ENCODE measurements around the gene RXYLT1. TPM values are rescaled to one million over a fixed set of nuclear protein-coding genes. Genes with fewer than 3 reads are reported as not detected.

Gene RXYLT1
- polyA plus RNA-seq, 1 experiment, result 18.2 TPM

DNA sequence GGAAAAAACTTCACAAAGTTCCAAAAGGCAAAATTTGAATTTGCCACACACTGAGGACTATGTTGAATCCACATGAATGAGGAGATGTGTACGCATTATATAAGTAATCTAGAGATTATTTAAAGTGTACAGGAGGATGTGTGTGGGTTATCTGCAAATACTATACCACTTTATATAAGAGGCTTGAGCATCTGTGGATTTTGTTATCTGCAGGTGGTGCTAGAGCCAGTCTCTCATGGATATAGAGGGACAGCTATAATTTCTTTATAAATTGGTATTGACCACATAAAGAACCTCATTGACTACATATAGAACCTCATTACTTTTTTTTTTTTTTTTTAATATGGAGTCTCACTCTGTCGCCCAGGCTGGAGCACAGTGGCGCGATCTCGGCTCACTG, 32.2 kb upstream of the RXYLT1 start:
- H3K27ac ChIP-seq (ENCODE audit: low read depth, low read length), result no peak overlapping the region
- CTCF ChIA-PET, result interaction anchor here (0.7 kb wide), 1 partner anchor 268 kb away, joined by 3 read pairs; no protein-coding TSS in a partner anchor
- no peak for DNase-seq (ENCODE audit: low read depth, low spot score)
- POLR2A ChIA-PET, result no interaction called here
- TF ChIP-seq, protein P1, sequence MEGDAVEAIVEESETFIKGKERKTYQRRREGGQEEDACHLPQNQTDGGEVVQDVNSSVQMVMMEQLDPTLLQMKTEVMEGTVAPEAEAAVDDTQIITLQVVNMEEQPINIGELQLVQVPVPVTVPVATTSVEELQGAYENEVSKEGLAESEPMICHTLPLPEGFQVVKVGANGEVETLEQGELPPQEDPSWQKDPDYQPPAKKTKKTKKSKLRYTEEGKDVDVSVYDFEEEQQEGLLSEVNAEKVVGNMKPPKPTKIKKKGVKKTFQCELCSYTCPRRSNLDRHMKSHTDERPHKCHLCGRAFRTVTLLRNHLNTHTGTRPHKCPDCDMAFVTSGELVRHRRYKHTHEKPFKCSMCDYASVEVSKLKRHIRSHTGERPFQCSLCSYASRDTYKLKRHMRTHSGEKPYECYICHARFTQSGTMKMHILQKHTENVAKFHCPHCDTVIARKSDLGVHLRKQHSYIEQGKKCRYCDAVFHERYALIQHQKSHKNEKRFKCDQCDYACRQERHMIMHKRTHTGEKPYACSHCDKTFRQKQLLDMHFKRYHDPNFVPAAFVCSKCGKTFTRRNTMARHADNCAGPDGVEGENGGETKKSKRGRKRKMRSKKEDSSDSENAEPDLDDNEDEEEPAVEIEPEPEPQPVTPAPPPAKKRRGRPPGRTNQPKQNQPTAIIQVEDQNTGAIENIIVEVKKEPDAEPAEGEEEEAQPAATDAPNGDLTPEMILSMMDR (IDR thresholded peaks at IDR 0.05; ENCODE audit: low read depth, low read length), result no peak
- H3K27me3 ChIP-seq (ENCODE audit: control insufficient read depth, insufficient read depth, low read length), result peaks cover 2% of the 10 kb centered on the region
- H3K9me3 ChIP-seq (ENCODE audit: control insufficient read depth, insufficient read depth, low read length), result no peaks in the 10 kb centered on the region
- H3K4me3 ChIP-seq (ENCODE audit: low read depth, low read length), result no peak overlapping the region

- Histone ChIP-seq H3K9me3 (ENCODE audit: control insufficient read depth, insufficient read depth, low read length) (no peaks in the 10 kb centered on the region), H3K27me3 (ENCODE audit: control insufficient read depth, insufficient read depth, low read length) (peaks cover 4% of the 10 kb centered on the region), H3K27ac (ENCODE audit: low read depth, low read length) (no peak overlapping the region), H3K4me3 (ENCODE audit: low read depth, low read length) (no peak overlapping the region)
- POLR2A ChIA-PET, result no interaction called here
- CTCF ChIA-PET, result no interaction called here
- TF ChIP-seq, protein P1 (IDR thresholded peaks at IDR 0.05; ENCODE audit: low read depth, low read length), result no peak
- no peak for DNase-seq (ENCODE audit: low read depth, low spot score)
Measured at GRCh38 chr12:63752283-63752682, 27.4 kb upstream of the RXYLT1 start.

GRCh38 chr12:63752841-63753240, 26.9 kb upstream of the RXYLT1 start:
- H3K4me3 ChIP-seq (ENCODE audit: low read depth, low read length), result no peak overlapping the region
- H3K27me3 ChIP-seq (ENCODE audit: control insufficient read depth, insufficient read depth, low read length), result peaks cover 4% of the 10 kb centered on the region
- no peaks in the 10 kb centered on the region for H3K9me3 ChIP-seq (ENCODE audit: control insufficient read depth, insufficient read depth, low read length)
- CTCF ChIA-PET, result no interaction called here
- no peak overlapping the region for H3K27ac ChIP-seq (ENCODE audit: low read depth, low read length)
- POLR2A ChIA-PET, result no interaction called here
- no peak for DNase-seq (ENCODE audit: low read depth, low spot score)
- TF ChIP-seq, protein P1 (IDR thresholded peaks at IDR 0.05; ENCODE audit: low read depth, low read length), result no peak

DNA sequence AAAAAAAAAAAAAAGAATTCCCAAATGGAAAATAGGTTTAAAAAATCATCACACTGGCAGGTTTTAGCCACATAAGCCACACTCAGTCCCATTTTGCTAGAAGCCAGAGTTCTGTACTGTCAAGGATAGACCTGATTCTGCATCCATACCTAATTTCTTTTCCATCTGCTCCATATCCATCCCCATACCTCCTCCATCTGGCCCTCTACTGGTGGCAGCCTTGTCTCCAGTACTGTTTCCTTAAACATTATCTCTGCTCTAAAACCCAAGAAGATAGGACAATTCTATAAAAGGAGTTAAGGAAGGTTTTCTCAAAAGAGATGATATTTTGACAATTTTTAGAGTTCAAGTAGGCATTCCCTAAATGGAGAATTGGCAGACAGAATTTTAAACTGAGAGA, 26.0 kb upstream of the RXYLT1 start:
- H3K27ac ChIP-seq (ENCODE audit: low read depth, low read length), result no peak overlapping the region
- DNase-seq (ENCODE audit: low read depth, low spot score), result no peak
- H3K9me3 ChIP-seq (ENCODE audit: control insufficient read depth, insufficient read depth, low read length), result no peaks in the 10 kb centered on the region
- ChIA-PET CTCF (no interaction called here), POLR2A (no interaction called here)
- TF ChIP-seq, protein P1 (IDR thresholded peaks at IDR 0.05; ENCODE audit: low read depth, low read length), result peak; percentile 36
- H3K27me3 ChIP-seq (ENCODE audit: control insufficient read depth, insufficient read depth, low read length), result peaks cover 4% of the 10 kb centered on the region
- no peak overlapping the region for H3K4me3 ChIP-seq (ENCODE audit: low read depth, low read length)

GRCh38 chr12:63764481-63764880, 15.2 kb upstream of the RXYLT1 start:
- DNase-seq (ENCODE audit: low read depth, low spot score), result no peak
- Histone ChIP-seq H3K27ac (ENCODE audit: low read depth, low read length) (no peak overlapping the region), H3K27me3 (ENCODE audit: control insufficient read depth, insufficient read depth, low read length) (peaks cover 3% of the 10 kb centered on the region), H3K9me3 (ENCODE audit: control insufficient read depth, insufficient read depth, low read length) (no peaks in the 10 kb centered on the region), H3K4me3 (ENCODE audit: low read depth, low read length) (no peak overlapping the region)
- CTCF ChIA-PET, result interaction anchor here (0.5 kb wide), 2 partner anchors 11 to 588 kb away, joined by 3 to 4 read pairs; no protein-coding TSS in a partner anchor
- TF ChIP-seq, protein P1 (IDR thresholded peaks at IDR 0.05; ENCODE audit: low read depth, low read length), result no peak
- POLR2A ChIA-PET, result no interaction called here
